TTC549 (cell line): ENCODE results near the gene POU2F1.
A peak's percentile ranks its signal among the peaks of the same experiment; 100 is the strongest.

Source experiments
- FAIRE-seq: peaks from 2 replicates; lab custom pipeline; 2012; peaks lifted over from hg19 to GRCh38; lab: Jason Lieb, UNC

POU2F1 gene

GRCh38 chr1:167272369-167272957 lies 51.8 kb downstream of the POU2F1 start:
- FAIRE-seq: no peak

DNA sequence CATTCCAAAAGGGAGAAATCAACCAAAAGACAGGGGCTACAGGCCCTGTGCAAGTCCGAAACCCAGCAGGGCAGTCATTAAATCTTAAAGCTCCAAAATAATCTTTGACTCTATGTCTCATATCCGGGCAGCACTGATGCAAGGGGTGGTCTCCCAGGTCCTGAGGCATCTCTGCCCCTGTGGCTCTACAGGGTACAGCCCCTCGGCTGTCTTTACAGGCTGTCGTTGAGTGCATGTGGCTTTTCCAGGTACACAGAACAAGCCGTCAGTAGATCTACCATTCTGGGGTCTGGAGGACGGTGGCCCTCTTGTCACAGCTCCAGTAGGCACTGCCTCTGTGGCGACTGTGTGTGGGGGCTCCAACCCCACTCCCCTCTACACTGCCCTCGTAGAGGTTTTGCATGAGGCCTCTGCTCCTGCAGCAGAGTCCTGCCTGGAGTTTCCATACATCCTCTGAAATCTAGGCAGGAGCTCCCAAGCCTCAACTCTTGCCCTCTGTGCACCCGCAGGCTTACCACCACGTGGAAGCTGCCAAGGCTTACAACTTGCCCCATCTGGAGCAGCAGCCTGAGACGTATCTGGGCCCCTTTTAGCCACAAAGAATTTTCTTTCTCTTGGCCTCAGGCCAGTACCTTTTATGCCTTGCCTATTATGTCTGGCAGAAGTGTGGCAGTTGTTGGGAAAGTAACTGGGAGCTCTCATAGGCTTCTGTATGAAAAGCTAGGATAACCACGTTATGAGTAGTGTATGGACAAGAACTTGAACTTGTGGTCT lies 52.5 kb downstream of the POU2F1 start:
- no peak for FAIRE-seq

DNA sequence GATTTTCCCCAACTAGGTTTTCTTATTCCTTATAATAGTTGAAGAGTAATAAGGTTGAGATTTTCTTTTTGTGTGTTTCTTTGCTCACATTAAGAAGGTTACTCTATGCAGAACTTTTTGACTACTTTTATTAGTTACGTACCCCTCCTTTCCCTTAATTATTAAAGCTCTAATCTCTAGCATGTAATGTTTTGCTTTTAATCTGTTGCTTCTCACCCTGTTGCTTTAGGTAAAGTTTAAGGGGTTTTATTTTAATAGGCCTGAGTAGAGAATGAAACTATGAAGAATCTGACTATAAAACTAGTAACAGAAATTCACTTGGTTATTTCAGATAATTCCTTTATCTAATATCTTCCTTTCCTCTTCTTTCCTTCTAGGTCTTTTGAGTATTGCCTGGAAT lies 53.4 kb downstream of the POU2F1 start:
- peak; percentile 36 for FAIRE-seq

GRCh38 chr1:167276969-167277368 lies 56.3 kb downstream of the POU2F1 start:
- FAIRE-seq: no peak

GRCh38 chr1:167278497-167278896 lies 57.8 kb downstream of the POU2F1 start:
- FAIRE-seq: peak; percentile 90

DNA sequence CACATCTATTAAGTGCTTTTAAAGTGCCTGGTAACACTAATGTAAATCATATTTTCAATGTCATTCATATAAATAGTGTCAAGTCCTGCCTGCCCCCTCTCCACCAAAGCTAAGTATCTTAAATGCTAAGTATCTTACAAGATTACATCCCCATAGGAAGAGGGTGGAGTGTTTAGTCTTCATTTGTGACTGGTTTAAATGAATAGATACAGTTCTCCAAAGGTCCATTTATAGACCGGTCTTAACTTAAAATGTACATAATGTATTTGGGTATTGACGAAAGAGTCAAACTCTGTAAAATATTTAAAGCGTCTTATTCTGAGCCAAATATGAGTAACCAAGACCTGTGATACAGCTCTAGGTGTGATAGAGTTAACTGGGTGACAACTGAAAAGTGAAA lies 60.2 kb downstream of the POU2F1 start:
- no peak for FAIRE-seq

GRCh38 chr1:167288390-167289074 lies 67.8 kb downstream of the POU2F1 start:
- no peak for FAIRE-seq

DNA sequence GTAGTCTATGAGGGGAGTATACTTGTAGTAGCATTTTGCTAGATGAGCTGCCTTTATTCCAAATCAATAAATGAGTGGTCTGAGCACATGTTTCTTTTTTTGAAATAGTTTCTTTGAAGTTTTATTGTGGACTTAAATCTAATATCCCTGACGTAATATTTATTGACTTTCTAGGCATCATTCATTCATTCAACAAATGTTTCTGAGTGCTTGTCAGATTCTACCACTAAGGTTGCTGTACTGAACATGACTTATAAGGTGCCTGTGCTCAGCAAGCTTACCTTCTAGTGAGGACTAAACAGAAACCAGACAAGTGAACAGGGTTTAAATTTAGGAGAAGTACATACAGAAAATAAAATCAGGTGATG lies 68.4 kb downstream of the POU2F1 start:
- FAIRE-seq: no peak

DNA sequence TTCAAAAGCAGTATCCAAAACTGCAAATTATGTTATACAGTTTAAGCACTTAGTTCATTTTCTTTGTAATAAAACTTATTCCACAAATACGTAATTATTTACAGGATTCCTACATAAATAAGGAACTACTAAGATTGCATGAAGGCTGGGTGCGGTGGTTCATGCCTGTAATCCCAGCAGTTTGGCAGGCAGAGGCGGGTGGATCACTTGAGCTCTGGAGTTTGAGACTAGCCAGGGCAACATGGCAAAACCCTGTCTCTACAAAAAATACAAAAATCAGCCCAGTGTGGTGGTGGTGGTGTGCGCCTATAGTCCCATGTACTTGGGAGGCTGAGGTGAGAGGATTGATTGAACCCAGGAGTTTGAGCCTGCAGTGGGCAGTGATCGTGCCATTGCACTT lies 69.3 kb downstream of the POU2F1 start:
- no peak for FAIRE-seq

- no peak for FAIRE-seq
These were observed 71.0 kb downstream of the POU2F1 start for GRCh38 chr1:167291539-167292185.

- FAIRE-seq: no peak
These were observed 71.5 kb downstream of the POU2F1 start for GRCh38 chr1:167292216-167292615.

DNA sequence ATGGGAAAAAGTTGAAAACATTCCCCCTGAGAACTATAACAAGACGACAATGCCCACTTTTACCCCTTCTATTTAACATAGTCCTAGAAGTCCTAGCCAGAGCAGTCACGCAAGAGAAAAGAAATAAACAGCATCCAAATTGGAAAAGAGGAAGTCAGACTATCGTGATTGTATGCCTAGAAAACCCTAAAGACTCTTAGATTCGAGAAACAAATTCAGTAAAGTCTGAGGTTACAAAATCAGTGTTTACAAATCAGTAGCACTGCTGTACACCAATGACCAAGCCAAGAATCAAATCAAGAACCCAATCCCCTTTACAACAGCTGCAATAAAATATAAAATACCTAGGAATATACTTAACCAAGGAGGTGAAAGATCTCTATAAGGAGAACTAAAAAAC lies 72.4 kb downstream of the POU2F1 start:
- no peak for FAIRE-seq

- no peak for FAIRE-seq
These were observed 73.8 kb downstream of the POU2F1 start for GRCh38 chr1:167294528-167294927.

DNA sequence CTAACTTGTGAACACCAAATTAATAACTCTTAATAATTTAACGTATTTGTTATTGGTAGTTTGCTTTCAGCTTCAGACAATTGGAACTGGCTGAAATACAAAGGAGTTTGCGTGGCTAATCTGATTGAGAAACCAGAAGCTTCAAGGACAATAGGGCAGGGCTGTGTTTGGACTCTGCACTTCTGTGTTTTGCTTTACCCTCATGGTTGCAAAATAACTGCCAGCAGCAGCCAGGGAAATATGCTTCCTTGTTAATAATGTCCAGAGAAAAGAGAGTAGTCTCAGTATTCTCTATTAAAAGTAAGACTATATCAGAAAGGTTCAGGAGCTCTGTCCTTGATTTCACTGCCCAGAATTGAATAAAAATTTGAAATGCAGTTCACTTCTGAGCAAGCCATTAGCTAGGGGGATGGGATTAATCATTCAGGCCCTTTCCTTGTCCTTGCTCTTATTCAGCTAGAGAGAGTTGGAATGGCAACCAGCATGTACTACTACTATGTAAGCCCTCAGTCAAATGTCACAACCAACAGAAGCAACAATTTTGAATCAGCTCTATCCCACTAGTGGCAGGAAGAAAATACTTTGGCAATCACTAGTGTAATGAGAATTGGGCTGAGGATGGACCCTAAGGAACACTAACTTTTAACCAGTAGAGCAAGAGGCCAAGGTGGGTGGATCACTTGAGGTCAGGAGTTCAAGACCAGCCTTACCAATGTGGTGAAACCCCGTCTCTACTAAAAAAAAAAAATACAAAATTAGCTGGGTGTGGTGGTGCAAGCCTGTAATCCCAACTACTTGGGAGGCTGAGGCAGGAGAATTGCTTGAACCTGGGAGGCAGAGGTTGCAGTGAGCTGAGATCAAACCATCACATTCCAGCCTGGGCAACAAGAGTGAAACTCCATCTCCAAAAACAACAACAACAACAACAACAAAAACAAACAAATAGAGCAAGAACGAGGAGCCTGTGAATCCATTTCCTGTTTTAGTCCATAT lies 76.8 kb downstream of the POU2F1 start:
- FAIRE-seq: no peak

GRCh38 chr1:167298325-167298724 lies 77.6 kb downstream of the POU2F1 start:
- FAIRE-seq: peak; percentile 77

GRCh38 chr1:167301355-167301754 lies 80.7 kb downstream of the POU2F1 start:
- no peak for FAIRE-seq

- no peak for FAIRE-seq
These were observed 83.5 kb downstream of the POU2F1 start for GRCh38 chr1:167304165-167304564.

GRCh38 chr1:167305059-167305705 lies 84.5 kb downstream of the POU2F1 start:
- no peak for FAIRE-seq

GRCh38 chr1:167305706-167306277 lies 85.1 kb downstream of the POU2F1 start:
- no peak for FAIRE-seq

DNA sequence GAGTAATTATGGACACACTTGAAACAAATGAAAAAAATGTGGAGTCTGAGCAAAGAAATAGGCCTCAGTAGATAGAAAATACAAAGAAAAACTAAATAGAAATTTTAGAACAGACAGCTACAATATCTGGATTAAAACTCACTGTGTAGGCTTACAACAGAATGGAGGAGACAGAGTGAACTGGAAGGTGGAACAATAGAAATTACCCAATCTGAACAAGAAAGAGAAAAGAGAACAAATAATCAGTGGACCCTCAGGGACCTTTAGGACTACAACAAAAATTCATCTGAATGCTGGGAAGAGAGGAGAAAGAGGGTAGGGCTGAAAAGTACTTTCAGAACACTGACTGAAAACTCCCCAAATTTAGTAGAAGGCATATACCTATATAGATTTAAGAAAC lies 90.0 kb downstream of the POU2F1 start:
- peak; percentile 53 for FAIRE-seq

DNA sequence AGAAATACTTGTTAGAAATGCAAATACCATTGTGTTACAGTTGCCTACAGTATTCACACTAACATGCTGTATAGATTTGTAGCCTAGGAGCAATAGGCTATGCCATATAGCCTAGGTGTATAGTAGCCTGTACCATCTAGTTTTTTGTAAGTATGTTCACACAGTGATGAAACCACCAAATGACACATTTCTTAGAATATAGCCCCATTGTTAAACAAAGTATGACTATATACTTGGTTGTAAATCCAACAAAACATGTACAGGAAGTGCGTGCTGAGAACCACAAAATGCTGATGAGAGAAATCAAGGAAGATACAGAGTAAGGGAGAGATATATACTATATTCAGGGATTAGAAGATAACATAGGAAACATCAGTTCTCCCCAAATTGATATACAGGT lies 92.2 kb downstream of the POU2F1 start:
- FAIRE-seq: no peak
